NCI-H2227 (cell line): ENCODE measurements around the gene NTF3.
A peak's percentile ranks its signal among the peaks of the same experiment; 100 is the strongest.

ENCODE experiments used
- DNase-seq: peaks from one replicate; lab custom pipeline; 2025; ENCODE audit not compliant: unreplicated experiment; lab: John Stamatoyannopoulos, UW

NTF3 gene

GRCh38 chr12:5430641-5431603, 986 bp upstream of the NTF3 start:
- no peak for DNase-seq

GRCh38 chr12:5433081-5433844, 1.4 kb downstream of the NTF3 start:
- DNase-seq: peak; percentile 24

- no peak for DNase-seq
Observed at GRCh38 chr12:5433845-5434646, 2.1 kb downstream of the NTF3 start.

- DNase-seq: no peak
Observed at GRCh38 chr12:5434647-5435560, 3.0 kb downstream of the NTF3 start.

- no peak for DNase-seq
Observed at GRCh38 chr12:5437182-5437583, 5.3 kb downstream of the NTF3 start.

- DNase-seq: no peak
Observed at GRCh38 chr12:5437589-5437988, 5.7 kb downstream of the NTF3 start.

- DNase-seq: no peak
Observed at GRCh38 chr12:5438671-5439200, 6.8 kb downstream of the NTF3 start.

GRCh38 chr12:5439371-5439771, 7.5 kb downstream of the NTF3 start:
- no peak for DNase-seq

- no peak for DNase-seq
Observed at GRCh38 chr12:5439788-5440300, 7.9 kb downstream of the NTF3 start.

- no peak for DNase-seq
Observed at GRCh38 chr12:5440978-5441377, 9.1 kb downstream of the NTF3 start.

GRCh38 chr12:5441497-5442236, 9.8 kb downstream of the NTF3 start:
- DNase-seq: no peak

- DNase-seq: peak; percentile 43
Observed at GRCh38 chr12:5442251-5443006, 10.5 kb downstream of the NTF3 start.

- DNase-seq: no peak
Observed at GRCh38 chr12:5444520-5444919, 12.6 kb downstream of the NTF3 start.

GRCh38 chr12:5447320-5447719, 15.4 kb downstream of the NTF3 start:
- no peak for DNase-seq

- DNase-seq: no peak
Observed at GRCh38 chr12:5451251-5451650, 19.3 kb downstream of the NTF3 start.

GRCh38 chr12:5452569-5452968, 20.7 kb downstream of the NTF3 start:
- DNase-seq: no peak

- DNase-seq: no peak
Observed at GRCh38 chr12:5453466-5453865, 21.6 kb downstream of the NTF3 start.

- no peak for DNase-seq
Observed at GRCh38 chr12:5455045-5455444, 23.1 kb downstream of the NTF3 start.
